Choroid plexus epithelial cell (primary cell): ENCODE data around the gene IL6R.

Experiments
- DNase-seq: peaks from one replicate; pipeline ENCODE4 v3.0.0-alpha.2; 2010; ENCODE audit warnings: low read depth
- H3K4me3 ChIP-seq: 2 replicates; pipeline ENCODE4 v1.5.1; 2011; ENCODE audit warnings: low read depth, mild to moderate bottlenecking, control low read depth, low read length, moderate library complexity
- TF ChIP-seq, protein P1 (sequence below): conservative IDR thresholded peaks from 2 replicates; pipeline ENCODE4 v1.5.1; 2011; ENCODE audit warnings: low read depth, mild to moderate bottlenecking, control low read depth, inconsistent platforms, low read length, moderate library complexity

IL6R gene

DNA sequence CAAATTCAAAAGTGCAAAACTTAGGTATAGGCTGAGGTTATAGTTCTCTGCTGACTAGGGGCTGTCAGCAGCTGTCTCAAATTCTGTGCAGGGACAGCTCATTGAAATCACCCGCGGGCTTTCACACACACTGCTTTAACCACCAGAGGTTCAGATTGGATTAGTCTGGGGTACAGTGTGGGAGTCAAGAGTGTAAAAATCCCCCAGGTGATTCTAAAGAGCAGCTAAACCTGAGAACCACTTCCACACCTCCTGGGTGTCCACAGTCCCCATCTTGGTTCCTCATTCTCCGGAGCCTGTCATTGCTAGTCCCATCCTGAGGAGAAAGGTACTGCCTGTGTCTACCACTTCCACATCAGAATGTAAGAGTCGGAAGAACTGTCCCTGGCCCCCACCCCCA, 87.0 kb downstream of the IL6R start:
- H3K4me3 ChIP-seq = no peak overlapping the region
- no peak for DNase-seq

DNA sequence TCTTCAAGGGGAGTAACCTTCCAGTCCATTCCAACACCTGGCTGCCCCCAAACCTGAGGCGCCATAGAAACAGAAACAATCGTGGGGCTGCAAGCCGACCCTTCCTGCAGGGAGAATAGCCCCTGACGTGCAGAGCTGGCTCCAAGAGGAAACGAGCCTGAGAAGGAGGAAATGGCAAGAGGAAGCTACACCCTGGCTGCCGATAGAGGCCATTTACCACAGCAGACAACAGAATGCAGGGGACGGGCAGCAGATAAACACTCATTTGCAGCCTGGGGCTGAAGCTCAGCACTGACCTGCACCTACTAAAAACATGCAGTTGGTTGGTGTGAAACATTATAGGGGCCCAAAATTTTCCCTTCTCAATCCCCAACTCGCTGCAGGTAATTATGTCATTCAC, 88.1 kb downstream of the IL6R start:
- TF ChIP-seq, protein P1, sequence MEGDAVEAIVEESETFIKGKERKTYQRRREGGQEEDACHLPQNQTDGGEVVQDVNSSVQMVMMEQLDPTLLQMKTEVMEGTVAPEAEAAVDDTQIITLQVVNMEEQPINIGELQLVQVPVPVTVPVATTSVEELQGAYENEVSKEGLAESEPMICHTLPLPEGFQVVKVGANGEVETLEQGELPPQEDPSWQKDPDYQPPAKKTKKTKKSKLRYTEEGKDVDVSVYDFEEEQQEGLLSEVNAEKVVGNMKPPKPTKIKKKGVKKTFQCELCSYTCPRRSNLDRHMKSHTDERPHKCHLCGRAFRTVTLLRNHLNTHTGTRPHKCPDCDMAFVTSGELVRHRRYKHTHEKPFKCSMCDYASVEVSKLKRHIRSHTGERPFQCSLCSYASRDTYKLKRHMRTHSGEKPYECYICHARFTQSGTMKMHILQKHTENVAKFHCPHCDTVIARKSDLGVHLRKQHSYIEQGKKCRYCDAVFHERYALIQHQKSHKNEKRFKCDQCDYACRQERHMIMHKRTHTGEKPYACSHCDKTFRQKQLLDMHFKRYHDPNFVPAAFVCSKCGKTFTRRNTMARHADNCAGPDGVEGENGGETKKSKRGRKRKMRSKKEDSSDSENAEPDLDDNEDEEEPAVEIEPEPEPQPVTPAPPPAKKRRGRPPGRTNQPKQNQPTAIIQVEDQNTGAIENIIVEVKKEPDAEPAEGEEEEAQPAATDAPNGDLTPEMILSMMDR = no peak
- DNase-seq = no peak
- H3K4me3 ChIP-seq = no peak overlapping the region

More for the DNA sequence above, 87.0 kb downstream of the IL6R start:
- TF ChIP-seq, protein P1 = no peak

DNA sequence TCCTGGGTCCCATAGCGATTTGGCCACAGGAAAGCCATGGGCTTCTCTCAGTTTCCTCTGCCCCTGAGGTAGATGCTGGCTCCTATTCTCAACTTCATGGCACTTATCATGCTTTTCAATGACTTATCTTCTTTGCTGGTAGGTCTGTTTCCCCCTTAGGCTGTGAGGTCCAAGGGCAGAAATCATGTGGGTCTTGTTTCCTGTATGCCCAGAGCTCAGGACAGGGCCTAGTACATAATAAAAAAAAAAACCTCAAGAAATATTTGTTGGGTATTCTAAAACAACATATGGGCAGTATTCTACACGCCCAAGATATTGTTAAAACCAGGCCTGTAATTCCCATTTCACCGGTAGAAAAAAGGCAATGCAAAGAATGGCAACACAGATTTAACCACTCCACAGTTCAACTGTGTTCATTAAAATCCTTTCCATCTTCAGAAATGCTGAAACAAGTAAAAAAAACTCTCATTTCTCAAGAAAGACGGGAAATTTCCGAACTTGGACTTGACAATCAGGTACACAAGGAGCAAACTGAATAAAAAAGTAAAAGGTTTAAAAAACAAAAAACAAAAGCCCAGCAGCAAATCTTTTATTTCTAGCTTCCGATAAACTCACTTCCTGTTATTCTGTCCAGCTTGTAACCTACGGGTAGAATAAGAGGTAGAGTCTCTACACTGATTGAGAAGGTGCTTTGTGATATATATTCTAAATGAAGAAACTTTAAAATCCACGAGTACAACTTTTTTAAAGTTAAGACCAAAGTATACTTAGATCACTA, 90.5 kb downstream of the IL6R start:
- TF ChIP-seq, protein P1 = no peak
- no peak for DNase-seq
- no peak overlapping the region for H3K4me3 ChIP-seq

DNA sequence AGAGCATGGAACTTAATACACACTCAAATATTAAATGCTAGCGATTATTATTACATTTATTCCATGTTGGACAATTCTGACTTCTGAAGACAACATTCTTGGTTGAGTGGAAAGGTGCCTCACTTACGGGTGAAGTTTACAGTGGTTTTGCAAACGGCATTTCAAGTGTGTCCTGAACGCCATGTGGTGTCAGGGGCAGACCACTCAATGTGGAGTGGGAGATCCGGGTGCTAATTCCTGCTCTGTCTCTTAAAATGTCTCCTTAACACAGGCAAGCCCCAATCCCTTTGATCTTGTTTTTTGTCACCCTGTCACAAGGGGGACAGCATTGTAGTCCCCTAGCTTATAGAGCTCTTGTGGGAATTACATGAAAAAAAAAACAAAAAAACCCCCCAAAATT, 91.2 kb downstream of the IL6R start:
- no peak overlapping the region for H3K4me3 ChIP-seq
- DNase-seq = no peak
- TF ChIP-seq, protein P1 = no peak

DNA sequence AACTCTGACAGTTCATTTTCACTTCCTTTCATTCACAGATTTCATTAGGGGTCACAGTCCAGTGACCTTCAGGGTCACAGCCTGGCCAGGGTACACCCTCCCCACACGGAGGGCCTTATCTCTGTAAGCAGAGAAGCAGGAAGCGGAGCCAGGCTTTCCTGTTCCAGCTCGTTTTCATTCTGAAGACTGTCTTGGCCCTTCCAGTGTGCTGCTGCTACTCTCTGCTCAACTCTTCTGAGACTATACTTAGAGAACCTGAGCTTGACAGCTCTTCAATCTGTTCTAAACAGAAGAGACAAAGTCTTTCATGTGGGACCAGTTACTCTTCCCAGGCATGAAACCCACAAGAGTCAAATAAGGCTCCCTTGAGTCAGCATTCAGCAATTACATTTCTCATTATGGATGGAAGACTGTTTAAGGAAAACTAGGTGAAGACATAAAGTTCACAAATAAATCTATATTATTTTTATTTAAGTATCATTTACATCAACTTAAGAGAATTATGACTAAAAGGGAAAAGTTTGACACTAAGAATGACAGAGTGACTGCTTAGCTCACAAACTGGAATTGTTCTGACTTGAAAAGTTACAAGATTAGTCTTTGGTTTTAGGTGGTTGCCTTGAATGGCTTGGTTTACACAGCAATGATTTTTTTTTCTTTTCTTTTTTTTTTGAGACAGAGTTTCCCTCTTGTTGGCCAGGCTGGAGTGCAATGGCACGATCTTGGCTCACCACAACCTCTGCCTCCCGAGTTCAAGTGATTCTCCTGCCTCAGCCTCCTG, 92.1 kb downstream of the IL6R start:
- no peak overlapping the region for H3K4me3 ChIP-seq
- peak; percentile 8 for DNase-seq
- TF ChIP-seq, protein P1 = no peak

DNA sequence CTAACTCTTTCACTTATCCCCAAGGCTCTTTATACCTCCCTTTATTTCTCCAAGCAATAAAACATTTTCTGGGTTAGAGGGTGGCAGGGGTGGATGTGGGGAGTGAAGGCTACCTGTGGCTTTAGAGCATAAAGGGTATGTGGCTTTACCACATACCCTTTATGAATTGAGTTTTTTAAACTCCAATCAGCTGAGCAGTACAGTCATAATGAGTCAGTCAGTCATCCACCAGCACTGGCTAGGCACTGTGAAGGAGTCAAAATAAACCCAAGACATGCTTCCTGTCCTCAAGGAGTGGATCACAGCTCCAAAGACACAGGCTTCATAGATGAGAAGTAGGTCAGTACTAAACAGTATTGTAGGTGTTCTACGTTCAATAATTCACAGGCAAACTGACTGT, 94.3 kb downstream of the IL6R start:
- H3K4me3 ChIP-seq = no peak overlapping the region
- no peak for DNase-seq
- TF ChIP-seq, protein P1 = no peak

DNA sequence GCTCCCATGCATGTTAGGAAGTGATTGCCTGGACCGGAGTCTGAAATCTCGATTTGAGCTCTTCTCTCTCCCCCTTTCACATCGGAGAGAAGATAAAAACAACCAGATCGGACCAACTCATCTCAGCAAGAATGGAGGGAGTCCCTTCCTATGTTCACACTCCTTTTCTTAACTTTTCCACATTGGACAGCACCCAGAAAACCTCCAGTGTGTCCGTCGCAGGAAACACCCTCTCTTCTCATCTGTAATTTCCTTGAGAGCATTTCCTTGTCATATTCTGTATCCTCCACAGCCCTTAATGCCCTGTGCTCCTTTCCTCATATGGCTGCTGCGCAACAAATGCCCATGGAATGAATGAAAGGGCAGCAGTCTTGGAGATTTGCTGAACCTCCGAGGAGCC, 95.4 kb downstream of the IL6R start:
- TF ChIP-seq, protein P1 = no peak
- H3K4me3 ChIP-seq = no peak overlapping the region
- DNase-seq = no peak
